Nephron progenitor cell (in vitro differentiated cells): ENCODE measurements around the gene USP33.
"Not testable (repeated sequence)": the region's sequence is repeated elsewhere in the genome, so short reads cannot be mapped to it uniquely, and the experiment has no call there.

Experiments
- DNase-seq: peaks from one replicate; pipeline ENCODE4 v3.0.0; 2021
- H3K27ac Mint-ChIP-seq: 2 replicates; pipeline ENCODE4 v1.8.0; 2021; ENCODE audit warnings: mild to moderate bottlenecking, moderate library complexity, mixed read lengths
- H3K27me3 Mint-ChIP-seq: 2 replicates; pipeline ENCODE4 v1.8.0; 2021; ENCODE audit warnings: mild to moderate bottlenecking, low read depth, mixed read lengths; ENCODE audit not compliant: poor library complexity
- H3K36me3 Mint-ChIP-seq: 2 replicates; pipeline ENCODE4 v1.8.0; 2021; ENCODE audit warnings: low read depth, mixed read lengths
- H3K4me1 Mint-ChIP-seq: 2 replicates; pipeline ENCODE4 v1.8.0; 2021; ENCODE audit warnings: mixed read lengths
- H3K4me3 Mint-ChIP-seq: 2 replicates; pipeline ENCODE4 v1.8.0; 2021; ENCODE audit warnings: mild to moderate bottlenecking, moderate library complexity, mixed read lengths
- H3K9me3 Mint-ChIP-seq: 2 replicates; pipeline ENCODE4 v1.8.0; 2021; ENCODE audit warnings: mild to moderate bottlenecking, moderate library complexity, mixed read lengths
- TF ChIP-seq, protein P1 (sequence below): fragments of 200-600 bp; sonication (generic); IDR thresholded peaks from 2 replicates; pipeline ENCODE4 v1.5.0; 2021; ENCODE audit warnings: antibody characterized with exemption

USP33 gene

GRCh38 chr1:77794550-77794949 lies 34.9 kb upstream of the USP33 start:
- TF ChIP-seq, protein P1, sequence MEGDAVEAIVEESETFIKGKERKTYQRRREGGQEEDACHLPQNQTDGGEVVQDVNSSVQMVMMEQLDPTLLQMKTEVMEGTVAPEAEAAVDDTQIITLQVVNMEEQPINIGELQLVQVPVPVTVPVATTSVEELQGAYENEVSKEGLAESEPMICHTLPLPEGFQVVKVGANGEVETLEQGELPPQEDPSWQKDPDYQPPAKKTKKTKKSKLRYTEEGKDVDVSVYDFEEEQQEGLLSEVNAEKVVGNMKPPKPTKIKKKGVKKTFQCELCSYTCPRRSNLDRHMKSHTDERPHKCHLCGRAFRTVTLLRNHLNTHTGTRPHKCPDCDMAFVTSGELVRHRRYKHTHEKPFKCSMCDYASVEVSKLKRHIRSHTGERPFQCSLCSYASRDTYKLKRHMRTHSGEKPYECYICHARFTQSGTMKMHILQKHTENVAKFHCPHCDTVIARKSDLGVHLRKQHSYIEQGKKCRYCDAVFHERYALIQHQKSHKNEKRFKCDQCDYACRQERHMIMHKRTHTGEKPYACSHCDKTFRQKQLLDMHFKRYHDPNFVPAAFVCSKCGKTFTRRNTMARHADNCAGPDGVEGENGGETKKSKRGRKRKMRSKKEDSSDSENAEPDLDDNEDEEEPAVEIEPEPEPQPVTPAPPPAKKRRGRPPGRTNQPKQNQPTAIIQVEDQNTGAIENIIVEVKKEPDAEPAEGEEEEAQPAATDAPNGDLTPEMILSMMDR = no peak
- H3K27ac Mint-ChIP-seq = no peak overlapping the region
- peaks cover 3% of the 10 kb centered on the region for H3K27me3 Mint-ChIP-seq
- peak; percentile 11 for DNase-seq
- H3K4me3 Mint-ChIP-seq = no peak overlapping the region
- H3K9me3 Mint-ChIP-seq = peaks cover 1% of the 10 kb centered on the region
- H3K4me1 Mint-ChIP-seq = no peaks in the 10 kb centered on the region
- H3K36me3 Mint-ChIP-seq = peaks cover 23% of the 10 kb centered on the region

DNA sequence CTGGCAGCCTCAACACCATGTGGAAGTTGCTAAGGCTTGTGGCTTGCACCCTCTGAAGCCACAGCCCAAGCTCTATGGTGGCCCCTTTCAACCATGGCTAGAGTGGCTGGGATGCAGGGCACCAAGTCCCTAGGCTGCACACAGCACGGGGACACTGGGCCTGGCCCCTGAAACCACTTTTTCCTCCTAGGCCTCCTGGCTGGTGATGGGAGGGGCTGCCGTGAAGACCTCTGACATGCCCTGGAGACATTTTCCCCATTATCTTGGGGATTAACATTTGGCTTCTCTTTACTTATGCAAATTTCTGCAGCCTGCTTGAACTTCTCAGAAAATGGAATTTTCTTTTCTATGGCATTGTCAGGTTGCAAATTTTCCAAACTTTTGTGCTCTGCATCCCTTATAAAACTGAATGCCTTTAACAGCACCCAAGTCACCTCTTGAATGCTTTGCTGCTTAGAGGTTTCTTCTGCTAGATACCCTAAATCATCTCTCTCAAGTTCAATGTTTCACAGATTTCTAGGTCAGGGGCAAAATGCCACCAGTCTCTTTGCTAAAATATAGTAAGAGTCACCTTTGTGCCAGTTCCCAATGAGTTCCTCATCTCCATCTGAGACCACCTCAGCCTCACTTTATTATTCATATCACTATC lies 26.6 kb upstream of the USP33 start:
- H3K4me3 Mint-ChIP-seq, H3K27ac Mint-ChIP-seq: not testable (repeated sequence)

DNA sequence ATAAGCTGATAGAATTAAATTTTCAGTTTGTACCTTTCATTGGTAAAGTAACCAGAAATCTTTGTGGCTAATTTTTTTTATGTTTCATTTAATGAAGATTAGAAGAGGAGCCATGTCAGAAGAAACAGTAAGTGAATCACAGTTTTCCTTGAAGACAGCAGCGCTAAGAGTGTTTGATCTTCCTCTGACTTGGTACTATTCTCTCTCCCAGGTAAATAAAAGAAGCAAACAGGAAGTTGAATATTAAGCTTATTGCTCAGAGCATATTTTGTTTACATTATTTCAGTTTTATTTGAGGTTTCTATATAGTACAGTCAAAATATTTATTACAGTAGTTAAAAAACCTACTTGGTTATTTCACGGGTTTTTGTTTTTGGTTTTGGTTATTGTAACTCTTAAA lies 23.5 kb upstream of the USP33 start:
- DNase-seq = no peak
- H3K36me3 Mint-ChIP-seq = peaks cover 53% of the 10 kb centered on the region
- H3K9me3 Mint-ChIP-seq = peaks cover 22% of the 10 kb centered on the region
- no peak overlapping the region for H3K27ac Mint-ChIP-seq
- H3K27me3 Mint-ChIP-seq = peaks cover 5% of the 10 kb centered on the region
- TF ChIP-seq, protein P1 = no peak
- peaks cover 26% of the 10 kb centered on the region for H3K4me1 Mint-ChIP-seq
- H3K4me3 Mint-ChIP-seq = no peak overlapping the region

More for the DNA sequence above, 26.6 kb upstream of the USP33 start:
- Mint-ChIP-seq H3K9me3 (peaks cover 33% of the 10 kb centered on the region), H3K36me3 (peaks cover 75% of the 10 kb centered on the region)
- not testable (repeated sequence) for H3K4me1 Mint-ChIP-seq, H3K27me3 Mint-ChIP-seq, DNase-seq

DNA sequence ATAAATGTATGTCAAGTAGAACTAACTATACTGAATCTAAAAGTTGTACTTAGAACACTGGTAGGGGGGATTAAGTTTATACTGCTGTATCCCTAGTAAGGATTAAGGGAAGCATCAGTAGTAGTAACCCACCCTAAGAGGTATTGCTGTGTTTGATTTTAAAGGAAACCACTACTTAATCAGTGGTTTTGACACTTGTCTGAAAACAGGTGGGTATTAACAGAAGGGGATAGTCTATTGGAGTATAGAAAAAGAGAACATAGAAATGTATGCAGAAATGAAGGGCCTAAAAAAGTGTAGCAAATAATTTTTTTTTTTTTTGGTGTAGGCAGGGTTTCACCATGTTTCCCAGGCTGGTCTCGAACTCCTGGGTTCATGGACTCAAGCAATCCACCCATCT lies 22.0 kb upstream of the USP33 start:
- peaks cover 38% of the 10 kb centered on the region for H3K36me3 Mint-ChIP-seq
- H3K9me3 Mint-ChIP-seq = peaks cover 12% of the 10 kb centered on the region
- H3K4me3 Mint-ChIP-seq = peak overlapping the region; percentile 70
- H3K4me1 Mint-ChIP-seq = peaks cover 26% of the 10 kb centered on the region
- no peak overlapping the region for H3K27ac Mint-ChIP-seq
- DNase-seq = no peak
- TF ChIP-seq, protein P1 = no peak
- H3K27me3 Mint-ChIP-seq = peaks cover 10% of the 10 kb centered on the region

- H3K4me1 Mint-ChIP-seq = peaks cover 26% of the 10 kb centered on the region
- peak within 1 kb of the TSS; percentile 98 for H3K4me3 Mint-ChIP-seq
- H3K36me3 Mint-ChIP-seq = peaks cover 18% of the 10 kb centered on the region
- no peaks in the 10 kb centered on the region for H3K9me3 Mint-ChIP-seq
- TF ChIP-seq, protein P1 = no peak
- peaks cover 15% of the 10 kb centered on the region for H3K27me3 Mint-ChIP-seq
- peak; percentile 78 for DNase-seq
- H3K27ac Mint-ChIP-seq = peak within 1 kb of the TSS; percentile 90
These were observed 20.1 kb upstream of the USP33 start, which contains the start of gene MIGA1 for GRCh38 chr1:77779529-77780281. Gene MIGA1 (plus strand): TSS chr1:77779649. CDS start chr1:77783253, 3,604 bp downstream.

DNA sequence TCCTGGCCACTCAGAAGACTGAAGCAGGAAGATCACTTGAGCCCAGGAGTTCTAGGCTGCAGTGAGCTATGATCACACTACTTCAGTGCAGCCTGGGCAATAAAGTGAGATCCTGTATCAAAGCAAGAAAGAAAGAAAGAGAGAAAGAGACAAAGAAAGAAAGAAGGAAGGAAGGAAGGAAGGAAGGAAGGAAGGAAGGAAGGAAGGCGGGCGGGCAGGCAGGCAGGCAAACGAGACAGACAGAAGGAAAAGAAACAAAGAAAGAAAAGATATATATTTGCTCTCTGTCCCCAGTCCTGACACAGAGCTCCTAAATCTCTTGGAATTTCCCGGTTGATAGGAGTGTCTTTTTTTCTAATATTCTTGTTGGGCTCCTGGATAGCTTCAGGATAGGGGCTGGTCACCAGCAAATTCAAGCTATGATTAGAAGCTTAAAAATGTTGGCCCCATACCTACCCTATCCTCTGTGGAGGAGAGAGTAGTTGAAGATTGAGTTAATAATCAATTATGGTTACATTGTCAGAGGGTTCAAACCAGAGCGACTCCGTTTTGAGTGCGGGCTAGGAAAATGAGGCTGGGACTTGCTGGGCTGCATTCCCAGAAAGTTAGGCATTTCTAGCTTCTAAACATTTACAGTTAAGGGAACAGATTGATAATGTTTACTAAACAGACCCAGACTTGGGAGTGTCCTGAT lies 16.5 kb upstream of the USP33 start:
- Mint-ChIP-seq H3K4me1 (peaks cover 19% of the 10 kb centered on the region), H3K36me3 (no peaks in the 10 kb centered on the region), H3K27me3 (peaks cover 15% of the 10 kb centered on the region), H3K4me3 (no peak overlapping the region), H3K9me3 (no peaks in the 10 kb centered on the region), H3K27ac (no peak overlapping the region)
- TF ChIP-seq, protein P1 = no peak
- DNase-seq = no peak
